Measurements from ENCODE around the gene TTYH3. TPM values are rescaled to one million over a fixed set of nuclear protein-coding genes. Genes with fewer than 3 reads are reported as not detected.

The TTYH3 gene
- total and polyA plus RNA-seq, 2 of the 13 experiments (the other 11 are each of a cell fraction or from before 2014, with no cell fraction given) = 26.3 to 50.0 TPM

DNA sequence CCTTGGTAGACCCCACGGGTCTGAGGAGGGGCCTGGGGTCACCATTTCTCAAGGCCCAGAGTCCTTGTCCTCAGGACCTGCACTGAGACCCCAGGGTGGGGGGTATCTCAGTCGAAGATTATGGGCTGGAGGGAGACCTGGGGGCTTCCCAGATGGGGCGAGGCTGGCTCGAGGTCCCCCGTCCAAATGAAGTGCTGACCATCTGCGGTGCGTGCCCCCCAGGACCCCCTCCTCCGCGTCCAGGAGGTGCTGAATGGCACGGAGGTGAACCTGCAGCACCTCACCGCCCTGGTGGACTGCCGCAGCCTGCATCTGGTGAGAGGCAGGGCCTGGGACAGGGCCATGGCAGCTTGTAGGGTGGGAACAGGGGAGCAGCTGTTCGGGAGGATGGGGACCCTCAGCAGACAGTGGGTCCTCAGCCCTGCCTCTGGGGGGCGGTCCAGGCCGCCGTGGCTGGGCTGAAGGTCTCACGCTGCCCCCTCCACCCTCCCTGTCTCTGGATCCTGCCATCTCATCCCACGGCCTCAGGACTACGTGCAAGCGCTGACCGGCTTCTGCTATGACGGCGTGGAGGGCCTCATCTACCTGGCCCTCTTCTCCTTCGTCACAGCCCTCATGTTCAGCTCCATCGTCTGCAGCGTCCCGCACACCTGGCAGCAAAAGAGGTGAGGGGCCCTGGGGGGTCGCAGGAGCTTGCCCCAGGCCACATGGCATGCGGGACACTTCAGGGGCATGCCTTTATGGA lies 24.3 kb downstream of the TTYH3 start:
- Histone ChIP-seq H3K4me2 (ENCODE audit: low read depth, low read length) (no peak overlapping the region), H3K36me3 (replicated peaks in 1 of 2; ENCODE audit: control insufficient read depth in 1 of 2, insufficient read depth in 2 of 2, low read length in 2 of 2) (peaks cover 26 to 47% of the 10 kb centered on the region in 2 experiments), H3K4me1 (ENCODE audit: insufficient read depth, low read length) (no peaks in the 10 kb centered on the region; the same call in 1 of the 2 replicates), H4K20me1 (ENCODE audit: insufficient read depth, low read length) (peaks cover 7% of the 10 kb centered on the region; the same call in 1 of the 2 replicates), H2AFZ (ENCODE audit: low read length) (no peak overlapping the region), H3K79me2 (ENCODE audit: insufficient read depth, low read length) (no peaks in the 10 kb centered on the region), H3K27ac (ENCODE audit: extremely low read length, insufficient read depth, low read length) (no peak overlapping the region), H3K27me3 (ENCODE audit: control insufficient read depth in 1 of 2, insufficient read depth in 2 of 2, low read length in 2 of 2) (no peaks in the 10 kb centered on the region), H3K4me3 (replicated peaks in 1 of 3; ENCODE audit: insufficient read depth in 1 of 3, low read depth in 2 of 3, low read length in 3 of 3) (no peak overlapping the region), H3K9ac (ENCODE audit: insufficient read depth, low read depth, low read length) (no peak overlapping the region), H3K9me3 (ENCODE audit: low read length) (no peaks in the 10 kb centered on the region)
- intact Hi-C loops (cut with micrococcal nuclease; ENCODE audit: unreplicated experiment) = no loop called here
- peak; percentile 57; the same call in 1 of the 2 replicates for TF ChIP-seq AKAP8 (CRISPR knock-in tag; IDR thresholded peaks at IDR 0.05)
- TF ChIP-seq AGO2 (optimal IDR thresholded peaks at IDR 0.05; ENCODE audit: low read depth, low read length) = peak; percentile 92
- no peak for TF ChIP-seq ZNF260 (CRISPR knock-in tag; IDR thresholded peaks at IDR 0.05; ENCODE audit: borderline replicate concordance, low read depth)
- TF ChIP-seq AGO1 (IDR thresholded peaks at IDR 0.05; ENCODE audit: low read depth, low read length, poor library complexity, severe bottlenecking) = peak; percentile 40
- TF ChIP-seq RBFOX2 (IDR thresholded peaks at IDR 0.05; ENCODE audit: low read depth, low read length) = peak; percentile 3
- TF ChIP-seq ZNF253 (CRISPR knock-in tag; IDR thresholded peaks at IDR 0.05; ENCODE audit: borderline replicate concordance) = no peak
- TF ChIP-seq, protein P1, sequence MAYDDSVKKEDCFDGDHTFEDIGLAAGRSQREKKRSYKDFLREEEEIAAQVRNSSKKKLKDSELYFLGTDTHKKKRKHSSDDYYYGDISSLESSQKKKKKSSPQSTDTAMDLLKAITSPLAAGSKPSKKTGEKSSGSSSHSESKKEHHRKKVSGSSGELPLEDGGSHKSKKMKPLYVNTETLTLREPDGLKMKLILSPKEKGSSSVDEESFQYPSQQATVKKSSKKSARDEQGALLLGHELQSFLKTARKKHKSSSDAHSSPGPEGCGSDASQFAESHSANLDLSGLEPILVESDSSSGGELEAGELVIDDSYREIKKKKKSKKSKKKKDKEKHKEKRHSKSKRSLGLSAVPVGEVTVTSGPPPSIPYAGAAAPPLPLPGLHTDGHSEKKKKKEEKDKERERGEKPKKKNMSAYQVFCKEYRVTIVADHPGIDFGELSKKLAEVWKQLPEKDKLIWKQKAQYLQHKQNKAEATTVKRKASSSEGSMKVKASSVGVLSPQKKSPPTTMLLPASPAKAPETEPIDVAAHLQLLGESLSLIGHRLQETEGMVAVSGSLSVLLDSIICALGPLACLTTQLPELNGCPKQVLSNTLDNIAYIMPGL (CRISPR knock-in tag; IDR thresholded peaks at IDR 0.05; ENCODE audit: borderline replicate concordance in 1 of 2, low read depth in 1 of 2) = 0 out of 4 replicates have a peak, but pooled peaks of 1 of the 2 experiments have one; percentile 17
- TF ChIP-seq KDM5B (CRISPR knock-in tag; IDR thresholded peaks at IDR 0.05; ENCODE audit: borderline replicate concordance) = no peak
- TF ChIP-seq YY1 (IDR thresholded peaks at IDR 0.05; ENCODE audit: insufficient read depth, insufficient replicate concordance, low read depth, low read length) = no peak
- peak; percentile 41; the same call in 1 of the 2 replicates for TF ChIP-seq POLR2G (IDR thresholded peaks at IDR 0.05; ENCODE audit: low read depth, low read length)
- BruUV-seq (replicated peaks) = no TSS peak
- DNase-seq (ENCODE audit: low spot score) = no peak
- ChIA-PET CTCF (ENCODE audit: low intra/inter-chr PET ratio, low total read pairs) (no interaction called here), POLR2A (no interaction called here)
- ATAC-seq = no peak
- FAIRE-seq = no peak
- in situ Hi-C loops (cut with HindIII; ENCODE audit: extremely low pct_ligation_motif_present, low pct_unique_long_range_greater_than_20kb) = no loop called here
- WGBS (ENCODE audit: low lambda C conversion rate) = 94% methylated on average over 14 of the region's 29 CpGs

Measured in HepG2 (cell line).